ENCODE measurements around the gene MAGI2.

- TF ChIP-seq POLR2A (IDR thresholded peaks at IDR 0.05) (no peak), CTCF (IDR thresholded peaks at IDR 0.05) (no peak)
Measured at GRCh38 chr7:78752554-78752953, 700.9 kb downstream of the MAGI2 start.

All from body of pancreas (tissue), 4 donors.